Vagina (tissue), 2 donors: ENCODE results near the gene BCAS3. TPM values are rescaled to one million over a fixed set of nuclear protein-coding genes. Genes with fewer than 3 reads are reported as not detected.

ENCODE experiments used
- DNase-seq, 2 donors: peaks; one replicate each; pipeline ENCODE4 v3.0.0-alpha.2; 2017; ENCODE audit errors: extremely low spot score in 2 of 2
- H3K27ac ChIP-seq: fragments of 200-600 bp; sonication (generic); one replicate; pipeline ENCODE4 v1.5.1; 2019
- H3K27me3 ChIP-seq: fragments of 200-600 bp; sonication (generic); one replicate; pipeline ENCODE4 v1.5.1; 2019
- H3K36me3 ChIP-seq, 2 donors: fragments of 200-600 bp; sonication (generic); one replicate each; pipeline ENCODE4 v1.5.1; 2017 to 2019
- H3K4me1 ChIP-seq: fragments of 200-600 bp; sonication (generic); one replicate; pipeline ENCODE4 v1.5.1; 2019
- H3K4me3 ChIP-seq, 2 donors: fragments of 200-600 bp; sonication (generic); 1 replicate in 1 of 2; 2 replicates in 1 of 2; pipeline ENCODE4 v1.5.1; 2016 to 2019
- H3K9me3 ChIP-seq: fragments of 200-600 bp; sonication (generic); one replicate; pipeline ENCODE4 v1.5.1; 2019
- POLR2A ChIP-seq, 2 donors: fragments of 450-650 bp; IDR thresholded peaks; one replicate each; pipeline ENCODE4 v1.6.1; 2017; ENCODE audit warnings: antibody characterized with exemption in 2 of 2, mild to moderate bottlenecking in 2 of 2, moderate library complexity in 2 of 2
- POLR2AphosphoS5 ChIP-seq, 2 donors: sonication (generic); formaldehyde crosslinking; IDR thresholded peaks; one replicate each; pipeline ENCODE4 v1.9.0; 2017; ENCODE audit warnings: antibody characterized with exemption in 2 of 2, mild to moderate bottlenecking in 2 of 2, low read depth in 1 of 2; ENCODE audit not compliant: insufficient read depth in 1 of 2
- intact Hi-C: fragments of 100-400 bp; cut with DNase I; formaldehyde crosslinking; loops from one replicate; pipeline ENCODE4 v1.15.1; 2023
- total RNA-seq: library from RNA; depleted of rRNA; stranded (reverse); fragments of >200 nt; gene quantifications from one replicate; pipeline ENCODE4 v1.2.3, GENCODE V29; 2016
- TF ChIP-seq, protein P1 (sequence below), 3 experiments: fragments of 450-650 bp in 2 of 3; fragments of 200-600 bp in 1 of 3; sonication (generic) in 1 of 3; IDR thresholded peaks; one replicate each; pipeline ENCODE4 v1.5.1; 2017 to 2019; ENCODE audit warnings: antibody characterized with exemption in 3 of 3, mild to moderate bottlenecking in 2 of 3, moderate library complexity in 2 of 3

Gene BCAS3
- total RNA-seq, 1 donor from 2014 or later = 33.1 TPM

- Histone ChIP-seq H3K36me3 (no peaks in the 10 kb centered on the region), H3K27ac (no peak overlapping the region), H3K4me3 (no peak overlapping the region), H3K4me1 (peaks cover 6% of the 10 kb centered on the region), H3K9me3 (no peaks in the 10 kb centered on the region), H3K27me3 (no peaks in the 10 kb centered on the region)
- DNase-seq = no peak
- intact Hi-C loops = no loop called here
- TF ChIP-seq, protein P1, sequence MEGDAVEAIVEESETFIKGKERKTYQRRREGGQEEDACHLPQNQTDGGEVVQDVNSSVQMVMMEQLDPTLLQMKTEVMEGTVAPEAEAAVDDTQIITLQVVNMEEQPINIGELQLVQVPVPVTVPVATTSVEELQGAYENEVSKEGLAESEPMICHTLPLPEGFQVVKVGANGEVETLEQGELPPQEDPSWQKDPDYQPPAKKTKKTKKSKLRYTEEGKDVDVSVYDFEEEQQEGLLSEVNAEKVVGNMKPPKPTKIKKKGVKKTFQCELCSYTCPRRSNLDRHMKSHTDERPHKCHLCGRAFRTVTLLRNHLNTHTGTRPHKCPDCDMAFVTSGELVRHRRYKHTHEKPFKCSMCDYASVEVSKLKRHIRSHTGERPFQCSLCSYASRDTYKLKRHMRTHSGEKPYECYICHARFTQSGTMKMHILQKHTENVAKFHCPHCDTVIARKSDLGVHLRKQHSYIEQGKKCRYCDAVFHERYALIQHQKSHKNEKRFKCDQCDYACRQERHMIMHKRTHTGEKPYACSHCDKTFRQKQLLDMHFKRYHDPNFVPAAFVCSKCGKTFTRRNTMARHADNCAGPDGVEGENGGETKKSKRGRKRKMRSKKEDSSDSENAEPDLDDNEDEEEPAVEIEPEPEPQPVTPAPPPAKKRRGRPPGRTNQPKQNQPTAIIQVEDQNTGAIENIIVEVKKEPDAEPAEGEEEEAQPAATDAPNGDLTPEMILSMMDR (IDR thresholded peaks at IDR 0.05) = no peak
- no peak for TF ChIP-seq POLR2AphosphoS5 (IDR thresholded peaks at IDR 0.05; ENCODE audit: insufficient read depth in 1 of 2, low read depth in 1 of 2)
- TF ChIP-seq POLR2A (IDR thresholded peaks at IDR 0.05) = no peak
Measured at GRCh38 chr17:61212655-61213054, 535.0 kb downstream of the BCAS3 start.

DNA sequence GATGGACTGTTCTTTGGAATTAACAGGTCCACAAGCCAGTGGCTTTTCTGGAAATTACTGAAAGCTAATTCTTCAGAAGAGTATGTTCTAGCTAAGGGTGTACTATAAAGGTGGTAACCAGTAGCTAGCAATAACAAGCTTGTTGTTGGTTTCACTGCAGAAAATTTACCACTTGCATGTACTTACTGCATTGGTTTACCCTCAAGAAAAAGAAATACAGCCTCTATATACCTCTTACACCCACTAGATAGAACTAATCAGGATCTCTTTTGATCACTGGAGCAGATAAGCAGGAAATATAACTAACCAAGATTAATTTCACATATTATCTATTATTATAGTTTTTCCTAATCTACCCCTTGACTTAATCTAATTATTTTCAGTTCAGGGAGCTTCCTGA is 537.1 kb downstream of the BCAS3 start:
- TF ChIP-seq POLR2A (IDR thresholded peaks at IDR 0.05) (no peak), POLR2AphosphoS5 (IDR thresholded peaks at IDR 0.05; ENCODE audit: insufficient read depth in 1 of 2, low read depth in 1 of 2) (no peak)
- TF ChIP-seq, protein P1 (IDR thresholded peaks at IDR 0.05) = no peak
- Histone ChIP-seq H3K27me3 (no peaks in the 10 kb centered on the region), H3K4me3 (no peak overlapping the region), H3K27ac (no peak overlapping the region), H3K9me3 (no peaks in the 10 kb centered on the region), H3K36me3 (no peaks in the 10 kb centered on the region), H3K4me1 (no peaks in the 10 kb centered on the region)
- no peak for DNase-seq
- intact Hi-C loops = no loop called here

- Histone ChIP-seq H3K36me3 (no peaks in the 10 kb centered on the region), H3K27ac (no peak overlapping the region), H3K27me3 (no peaks in the 10 kb centered on the region), H3K9me3 (no peaks in the 10 kb centered on the region), H3K4me1 (no peaks in the 10 kb centered on the region), H3K4me3 (no peak overlapping the region)
- TF ChIP-seq, protein P1 (IDR thresholded peaks at IDR 0.05) = no peak
- no peak for TF ChIP-seq POLR2A (IDR thresholded peaks at IDR 0.05)
- no peak for TF ChIP-seq POLR2AphosphoS5 (IDR thresholded peaks at IDR 0.05; ENCODE audit: insufficient read depth in 1 of 2, low read depth in 1 of 2)
- intact Hi-C loops = no loop called here
- DNase-seq = no peak
Measured at GRCh38 chr17:61216066-61216465, 538.4 kb downstream of the BCAS3 start.

GRCh38 chr17:61217878-61218437 is 540.3 kb downstream of the BCAS3 start:
- no peaks in the 10 kb centered on the region for H3K36me3 ChIP-seq
- no peaks in the 10 kb centered on the region for H3K4me1 ChIP-seq
- DNase-seq = no peak
- no peaks in the 10 kb centered on the region for H3K9me3 ChIP-seq
- no peaks in the 10 kb centered on the region for H3K27me3 ChIP-seq
- H3K4me3 ChIP-seq = no peak overlapping the region
- H3K27ac ChIP-seq = no peak overlapping the region
- intact Hi-C loops = no loop called here
- TF ChIP-seq POLR2AphosphoS5 (IDR thresholded peaks at IDR 0.05; ENCODE audit: insufficient read depth in 1 of 2, low read depth in 1 of 2) = no peak
- TF ChIP-seq, protein P1 (IDR thresholded peaks at IDR 0.05) = no peak

- intact Hi-C loops = no loop called here
- H3K27me3 ChIP-seq = no peaks in the 10 kb centered on the region
- H3K9me3 ChIP-seq = no peaks in the 10 kb centered on the region
- no peaks in the 10 kb centered on the region for H3K4me1 ChIP-seq
- no peak for DNase-seq
- no peak overlapping the region for H3K27ac ChIP-seq
- no peaks in the 10 kb centered on the region for H3K36me3 ChIP-seq
- no peak overlapping the region for H3K4me3 ChIP-seq
- TF ChIP-seq POLR2A (IDR thresholded peaks at IDR 0.05) = no peak
- TF ChIP-seq, protein P1 (IDR thresholded peaks at IDR 0.05) = no peak
- TF ChIP-seq POLR2AphosphoS5 (IDR thresholded peaks at IDR 0.05; ENCODE audit: insufficient read depth in 1 of 2, low read depth in 1 of 2) = no peak
Measured at GRCh38 chr17:61218438-61218837, 540.8 kb downstream of the BCAS3 start.
